Lower leg skin (tissue), 4 donors: ENCODE results near the gene IL17RA. TPM values are rescaled to one million over a fixed set of nuclear protein-coding genes. Genes with fewer than 3 reads are reported as not detected.

Experiments used
- DNase-seq, 2 donors: peaks; one replicate each; pipeline ENCODE4 v3.0.0-alpha.2; 2019; ENCODE audit warnings: low spot score in 2 of 2
- H3K4me3 ChIP-seq: fragments of 200-600 bp; sonication (generic); 2 replicates; pipeline ENCODE4 v1.5.1; 2017; ENCODE audit warnings: mild to moderate bottlenecking, low read depth; ENCODE audit not compliant: poor library complexity, severe bottlenecking
- CTCF ChIP-seq, 3 donors: fragments of 450-650 bp; IDR thresholded peaks; one replicate each; pipeline ENCODE4 v1.5.1; 2016; ENCODE audit warnings: antibody characterized with exemption in 3 of 3, mild to moderate bottlenecking in 3 of 3, moderate library complexity in 2 of 3
- POLR2A ChIP-seq, 2 donors: fragments of 450-650 bp; IDR thresholded peaks; one replicate each; pipeline ENCODE4 v1.6.1; 2016 to 2017; ENCODE audit warnings: antibody characterized with exemption in 2 of 2, mild to moderate bottlenecking in 1 of 2, moderate library complexity in 1 of 2
- WGBS, 2 donors: methylation state at CpG; one replicate each; pipeline ENCODE4 v1.1.5; 2018; 5-methylcytosine and 5-hydroxymethylcytosine counted together
- intact Hi-C: fragments of 100-400 bp; cut with DNase I; formaldehyde crosslinking; loops from one replicate; pipeline ENCODE4 v1.15.0; 2023; ENCODE audit warnings: low total_unique reads
- total RNA-seq, 4 donors: library from RNA; depleted of rRNA; stranded (reverse); fragments of >200 nt; gene quantifications; one replicate each; pipeline ENCODE4 v1.1.0, GENCODE V29; 2016

IL17RA gene
- total RNA-seq, 4 donors from 2014 or later, result 17.6 to 30.6 (median 21.3) TPM

GRCh38 chr22:17098379-17098819 is 13.6 kb downstream of the IL17RA start:
- 73 to 74% methylated on average over 7 of the region's 7 CpGs for WGBS, 2 donors
- no peak overlapping the region for H3K4me3 ChIP-seq
- no peak for TF ChIP-seq POLR2A (IDR thresholded peaks at IDR 0.05)
- no peak for TF ChIP-seq CTCF (IDR thresholded peaks at IDR 0.05)
- DNase-seq, result no peak
- intact Hi-C loops, result loop anchor here (10.0 kb wide), 1 partner anchor 46 kb away; no protein-coding TSS in a partner anchor

DNA sequence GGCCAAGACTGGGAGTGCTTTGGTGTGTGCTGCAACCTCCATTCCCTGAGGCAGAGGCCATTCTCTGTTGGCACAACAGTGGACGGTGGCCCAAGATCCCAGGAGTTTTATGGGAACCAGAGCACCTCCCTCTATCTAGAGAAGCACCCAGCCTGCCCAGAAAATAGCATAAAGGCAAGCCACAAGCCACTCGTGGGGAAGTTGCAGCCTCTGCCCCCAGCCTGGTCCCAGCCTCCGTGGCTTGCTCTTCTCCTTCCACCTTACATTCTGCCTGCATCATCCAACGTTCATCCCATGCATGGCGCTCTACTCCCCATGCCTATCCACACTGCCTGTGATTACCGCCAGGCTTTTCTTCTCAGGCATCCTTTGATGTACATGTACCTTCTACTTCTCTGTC is 15.8 kb downstream of the IL17RA start:
- intact Hi-C loops, result no loop called here
- 78 to 87% methylated on average over 6 of the region's 6 CpGs for WGBS, 2 donors
- DNase-seq, result no peak
- TF ChIP-seq POLR2A (IDR thresholded peaks at IDR 0.05), result no peak
- no peak overlapping the region for H3K4me3 ChIP-seq

DNA sequence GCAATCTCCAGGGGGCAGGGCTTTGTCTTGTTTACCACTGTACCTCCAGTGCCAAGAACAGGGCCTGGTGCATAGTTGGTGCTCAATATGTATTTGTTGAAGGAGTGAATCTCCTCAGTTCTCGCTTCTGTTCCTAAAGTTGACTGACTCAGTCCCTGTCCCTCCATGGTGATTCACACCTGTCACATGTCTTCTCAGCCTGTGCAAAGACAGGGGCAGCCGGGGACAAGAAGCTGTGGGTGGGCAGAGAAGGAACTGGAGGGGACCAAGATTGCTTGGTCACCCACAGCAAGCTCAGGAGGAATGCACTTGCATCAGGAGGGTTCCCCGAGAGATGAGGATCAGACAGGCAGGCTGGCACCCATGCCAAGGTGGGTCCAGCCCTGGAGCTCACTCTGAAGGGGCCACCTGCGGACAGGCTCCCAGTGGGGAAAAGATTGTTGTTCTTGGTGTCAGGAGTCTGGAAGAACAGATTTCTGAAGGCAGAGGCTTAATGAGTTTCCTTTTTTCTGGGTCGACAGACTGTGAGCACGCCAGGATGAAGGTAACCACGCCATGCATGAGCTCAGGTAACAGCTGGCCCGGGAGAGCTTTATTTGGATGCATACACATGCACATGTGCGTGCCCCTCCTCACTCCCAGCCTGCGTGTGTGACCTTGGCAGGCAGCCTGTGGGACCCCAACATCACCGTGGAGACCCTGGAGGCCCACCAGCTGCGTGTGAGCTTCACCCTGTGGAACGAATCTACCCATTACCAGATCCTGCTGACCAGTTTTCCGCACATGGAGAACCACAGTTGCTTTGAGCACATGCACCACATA is 16.9 kb downstream of the IL17RA start:
- no peak overlapping the region for H3K4me3 ChIP-seq
- DNase-seq, result no peak
- TF ChIP-seq CTCF (IDR thresholded peaks at IDR 0.05) (no peak), POLR2A (IDR thresholded peaks at IDR 0.05) (no peak)
- WGBS, 2 donors, result 95% methylated on average over 14 of the region's 14 CpGs
- intact Hi-C loops, result no loop called here

DNA sequence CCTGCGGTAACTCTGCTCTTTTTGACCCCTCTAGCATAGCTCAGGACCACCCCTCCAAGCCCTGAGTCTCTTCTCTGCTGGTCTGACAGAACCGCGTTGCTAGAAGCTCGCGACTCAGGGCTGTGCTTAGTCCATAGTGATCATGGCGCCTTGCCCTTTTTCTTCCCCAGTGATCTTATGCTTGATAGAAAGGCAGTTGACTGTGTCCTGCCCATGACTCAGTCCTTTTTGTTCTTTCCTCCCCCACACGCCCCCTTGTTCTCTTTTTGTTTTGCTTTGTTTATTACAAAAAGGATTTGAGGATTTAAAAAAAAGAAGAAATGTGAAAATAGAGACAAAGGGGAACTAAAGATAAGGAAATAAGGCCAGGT is 17.5 kb downstream of the IL17RA start:
- TF ChIP-seq CTCF (IDR thresholded peaks at IDR 0.05), result no peak
- DNase-seq, result no peak
- WGBS, 2 donors, result 89 to 94% methylated on average over 7 of the region's 7 CpGs
- H3K4me3 ChIP-seq, result no peak overlapping the region
- intact Hi-C loops, result no loop called here

DNA sequence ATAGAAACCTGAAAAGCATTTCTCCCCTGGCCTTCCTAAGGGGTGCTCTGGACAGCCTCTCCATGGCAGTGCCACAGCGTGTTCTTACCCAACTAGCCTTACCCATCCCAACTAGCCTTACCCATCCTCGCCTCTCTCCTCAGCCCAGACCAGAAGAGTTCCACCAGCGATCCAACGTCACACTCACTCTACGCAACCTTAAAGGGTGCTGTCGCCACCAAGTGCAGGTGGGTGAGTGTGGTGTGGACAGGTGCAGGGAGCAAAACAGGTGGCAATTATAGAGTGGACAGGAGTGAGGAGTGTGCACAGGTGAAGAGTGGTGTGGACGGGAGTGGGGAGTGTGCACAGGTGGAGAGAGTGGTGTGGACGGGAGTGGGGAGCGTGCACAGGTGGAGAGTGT is 18.6 kb downstream of the IL17RA start:
- WGBS, 2 donors, result 92 to 97% methylated on average over 9 of the region's 9 CpGs
- TF ChIP-seq POLR2A (IDR thresholded peaks at IDR 0.05) (no peak), CTCF (IDR thresholded peaks at IDR 0.05) (no peak)
- H3K4me3 ChIP-seq, result no peak overlapping the region
- intact Hi-C loops, result no loop called here
- DNase-seq, result no peak

- no peak overlapping the region for H3K4me3 ChIP-seq
- TF ChIP-seq POLR2A (IDR thresholded peaks at IDR 0.05) (no peak), CTCF (IDR thresholded peaks at IDR 0.05) (no peak)
- intact Hi-C loops, result no loop called here
- DNase-seq, result no peak
- WGBS, 2 donors, result 91 to 93% methylated on average over 13 of the region's 14 CpGs
These were observed 19.6 kb downstream of the IL17RA start for GRCh38 chr22:17104336-17104935.
